Loucy (cell line): Measurements from ENCODE around the gene SPOCK1.

Experiments used
- EZH2phosphoT487 ChIP-seq: fragments of 200-600 bp; IDR thresholded peaks from 2 replicates; pipeline ENCODE4 v1.6.1; 2018; ENCODE audit warnings: antibody characterized with exemption, mild to moderate bottlenecking, moderate library complexity, borderline replicate concordance
- TF ChIP-seq, protein P1 (sequence below): fragments of 200-600 bp; sonication (generic); conservative IDR thresholded peaks from 2 replicates; pipeline ENCODE4 v1.5.1; 2014; ENCODE audit warnings: mild to moderate bottlenecking, antibody characterized with exemption, low read length

DNA sequence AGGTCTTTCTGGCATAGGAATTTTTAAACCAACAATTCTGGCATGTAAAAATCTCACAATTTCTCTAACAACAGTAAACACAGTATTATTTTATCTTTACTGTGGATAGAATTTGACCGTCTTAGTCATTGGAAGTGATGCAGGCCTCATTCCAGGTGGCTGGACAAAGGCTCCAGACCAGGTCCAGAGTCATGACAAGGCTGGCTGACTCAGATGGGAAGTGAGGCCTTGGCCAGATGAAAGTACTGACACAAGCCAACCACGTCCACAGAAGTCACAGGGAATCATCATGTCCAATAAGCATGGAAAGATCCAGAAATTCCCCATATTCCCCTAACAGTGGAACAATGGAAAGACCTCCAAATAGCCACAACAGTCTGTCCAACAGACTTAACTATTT is 12.4 kb downstream of the SPOCK1 start:
- TF ChIP-seq, protein P1, sequence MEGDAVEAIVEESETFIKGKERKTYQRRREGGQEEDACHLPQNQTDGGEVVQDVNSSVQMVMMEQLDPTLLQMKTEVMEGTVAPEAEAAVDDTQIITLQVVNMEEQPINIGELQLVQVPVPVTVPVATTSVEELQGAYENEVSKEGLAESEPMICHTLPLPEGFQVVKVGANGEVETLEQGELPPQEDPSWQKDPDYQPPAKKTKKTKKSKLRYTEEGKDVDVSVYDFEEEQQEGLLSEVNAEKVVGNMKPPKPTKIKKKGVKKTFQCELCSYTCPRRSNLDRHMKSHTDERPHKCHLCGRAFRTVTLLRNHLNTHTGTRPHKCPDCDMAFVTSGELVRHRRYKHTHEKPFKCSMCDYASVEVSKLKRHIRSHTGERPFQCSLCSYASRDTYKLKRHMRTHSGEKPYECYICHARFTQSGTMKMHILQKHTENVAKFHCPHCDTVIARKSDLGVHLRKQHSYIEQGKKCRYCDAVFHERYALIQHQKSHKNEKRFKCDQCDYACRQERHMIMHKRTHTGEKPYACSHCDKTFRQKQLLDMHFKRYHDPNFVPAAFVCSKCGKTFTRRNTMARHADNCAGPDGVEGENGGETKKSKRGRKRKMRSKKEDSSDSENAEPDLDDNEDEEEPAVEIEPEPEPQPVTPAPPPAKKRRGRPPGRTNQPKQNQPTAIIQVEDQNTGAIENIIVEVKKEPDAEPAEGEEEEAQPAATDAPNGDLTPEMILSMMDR, result no peak
- no peak for TF ChIP-seq EZH2phosphoT487
